KMS-11 (cell line): Measurements from ENCODE around the gene IL21R.

ENCODE experiments used
- H2AFZ ChIP-seq: fragments of 200-600 bp; sonication (generic); 2 replicates; pipeline ENCODE4 v1.6.1; 2016; ENCODE audit warnings: antibody characterized with exemption, mixed run types, low read depth
- H3K27ac ChIP-seq: fragments of 200-600 bp; sonication (generic); 2 replicates; pipeline ENCODE4 v1.6.1; 2016; ENCODE audit warnings: mild to moderate bottlenecking, mixed run types
- H3K27me3 ChIP-seq: fragments of 200-600 bp; sonication (generic); 2 replicates; pipeline ENCODE4 v1.6.1; 2017; ENCODE audit warnings: mild to moderate bottlenecking, low read depth, mixed run types, moderate library complexity; ENCODE audit not compliant: insufficient read depth
- H3K36me3 ChIP-seq: fragments of 200-600 bp; sonication (generic); 2 replicates; pipeline ENCODE4 v1.6.1; 2017; ENCODE audit warnings: mild to moderate bottlenecking, mixed run types; ENCODE audit not compliant: insufficient read depth
- H3K4me1 ChIP-seq: fragments of 200-600 bp; sonication (generic); 2 replicates; pipeline ENCODE4 v1.6.1; 2016; ENCODE audit warnings: mild to moderate bottlenecking, low read depth, mixed run types; ENCODE audit not compliant: poor library complexity, severe bottlenecking
- H3K4me2 ChIP-seq: fragments of 200-600 bp; sonication (generic); 2 replicates; pipeline ENCODE4 v1.7.0; 2016; ENCODE audit warnings: mild to moderate bottlenecking, mixed run types
- H3K4me3 ChIP-seq: fragments of 200-600 bp; sonication (generic); IDR thresholded peaks from 2 replicates; pipeline ENCODE4 v1.6.1; 2017; ENCODE audit warnings: low read depth, low read length, mixed read lengths; ENCODE audit not compliant: insufficient read depth
- H3K79me2 ChIP-seq: fragments of 200-600 bp; sonication (generic); 2 replicates; pipeline ENCODE4 v1.6.1; 2016; ENCODE audit warnings: low read depth, mixed run types; ENCODE audit not compliant: insufficient read depth
- H3K9ac ChIP-seq: fragments of 200-600 bp; sonication (generic); 2 replicates; pipeline ENCODE4 v1.6.1; 2016; ENCODE audit warnings: mild to moderate bottlenecking, mixed run types
- H4K20me1 ChIP-seq: fragments of 200-600 bp; sonication (generic); 2 replicates; pipeline ENCODE4 v1.6.1; 2016; ENCODE audit warnings: mild to moderate bottlenecking, mixed run types; ENCODE audit not compliant: insufficient read depth
- CTCF ChIP-seq: fragments of 200-600 bp; sonication (generic); conservative IDR thresholded peaks from 2 replicates; pipeline ENCODE4 v1.6.1; 2017; ENCODE audit warnings: low read depth, mild to moderate bottlenecking, antibody characterized with exemption, low read length, moderate library complexity, mixed read lengths

The IL21R gene

DNA sequence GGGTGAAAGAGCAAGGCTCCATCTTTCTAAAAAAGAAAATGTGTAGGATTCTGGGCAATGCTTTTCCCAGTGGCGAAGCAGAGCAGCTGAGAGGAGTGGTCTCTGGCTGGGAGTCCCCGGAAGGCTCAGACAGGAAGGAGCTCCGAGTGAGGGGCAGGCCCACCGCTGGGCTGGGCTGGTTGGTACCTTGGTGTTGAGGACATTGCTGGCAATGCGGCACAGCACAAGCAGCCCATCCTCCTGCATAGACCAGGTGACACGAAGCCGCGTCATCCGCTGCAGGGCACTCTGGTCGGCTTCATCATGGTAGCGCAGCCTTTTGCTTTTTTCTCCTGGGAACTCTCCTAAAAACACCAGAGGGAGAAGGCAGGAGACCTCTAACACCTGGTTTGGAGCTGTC lies 83.8 kb downstream of the IL21R start:
- no peak overlapping the region for H3K27ac ChIP-seq
- no peak overlapping the region for H2AFZ ChIP-seq
- H3K9ac ChIP-seq, result no peak overlapping the region
- peaks cover 4% of the 10 kb centered on the region; the same call in 1 of the 2 replicates for H3K36me3 ChIP-seq
- H3K4me1 ChIP-seq, result no peaks in the 10 kb centered on the region
- no peak overlapping the region for H3K4me2 ChIP-seq
- no peak for TF ChIP-seq CTCF
- no peaks in the 10 kb centered on the region for H3K27me3 ChIP-seq
- H4K20me1 ChIP-seq, result no peaks in the 10 kb centered on the region
- no peak overlapping the region for H3K4me3 ChIP-seq
- H3K79me2 ChIP-seq, result no peaks in the 10 kb centered on the region

DNA sequence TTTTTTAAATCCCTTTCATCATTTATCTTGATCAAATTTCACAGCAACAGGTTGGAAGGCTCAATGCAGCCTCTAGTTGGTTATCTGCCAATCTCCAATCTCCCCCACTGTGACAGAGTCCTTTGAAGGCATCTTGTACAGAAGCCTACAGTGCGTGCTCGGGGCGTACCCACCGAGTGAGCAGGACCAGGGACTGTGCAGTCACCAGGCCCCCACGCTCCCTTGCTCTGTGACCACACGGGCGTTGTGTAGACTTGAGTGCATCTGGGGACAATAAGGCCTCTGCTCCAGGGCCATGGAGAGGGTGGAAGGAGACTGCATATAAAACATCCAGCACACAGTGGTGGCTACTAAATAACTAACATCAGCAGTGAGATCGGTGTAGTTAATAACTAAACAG lies 84.4 kb downstream of the IL21R start:
- peaks cover 4% of the 10 kb centered on the region; the same call in 1 of the 2 replicates for H3K36me3 ChIP-seq
- no peak overlapping the region for H3K9ac ChIP-seq
- H2AFZ ChIP-seq, result no peak overlapping the region
- no peaks in the 10 kb centered on the region for H4K20me1 ChIP-seq
- H3K4me1 ChIP-seq, result no peaks in the 10 kb centered on the region
- H3K4me2 ChIP-seq, result no peak overlapping the region
- no peak for TF ChIP-seq CTCF
- H3K79me2 ChIP-seq, result no peaks in the 10 kb centered on the region
- no peak overlapping the region for H3K4me3 ChIP-seq
- no peak overlapping the region for H3K27ac ChIP-seq
- no peaks in the 10 kb centered on the region for H3K27me3 ChIP-seq

DNA sequence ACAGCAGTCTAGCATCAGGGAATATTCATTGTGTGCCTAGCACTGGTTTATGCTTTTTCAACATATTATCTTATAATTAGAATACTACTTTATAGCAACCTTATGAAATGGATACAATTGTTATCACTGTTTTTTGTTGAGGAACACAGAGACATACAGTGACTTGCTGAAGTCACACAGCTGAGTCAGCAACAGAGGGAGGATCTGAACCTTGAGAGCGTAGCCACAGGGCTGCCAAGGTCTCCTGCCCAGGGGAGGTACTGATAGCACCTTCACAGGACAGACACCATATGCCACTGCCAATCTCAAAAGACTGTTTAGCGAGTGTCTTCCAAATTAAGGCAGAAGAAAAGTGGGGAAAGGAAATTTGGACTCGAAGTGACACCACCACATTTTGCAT lies 84.8 kb downstream of the IL21R start:
- Histone ChIP-seq H2AFZ (no peak overlapping the region), H3K27me3 (no peaks in the 10 kb centered on the region), H3K27ac (no peak overlapping the region), H3K9ac (no peak overlapping the region), H4K20me1 (no peaks in the 10 kb centered on the region), H3K4me3 (no peak overlapping the region), H3K4me2 (no peak overlapping the region), H3K36me3 (peaks cover 4% of the 10 kb centered on the region; the same call in 1 of the 2 replicates), H3K4me1 (no peaks in the 10 kb centered on the region), H3K79me2 (no peaks in the 10 kb centered on the region)
- no peak for TF ChIP-seq CTCF

DNA sequence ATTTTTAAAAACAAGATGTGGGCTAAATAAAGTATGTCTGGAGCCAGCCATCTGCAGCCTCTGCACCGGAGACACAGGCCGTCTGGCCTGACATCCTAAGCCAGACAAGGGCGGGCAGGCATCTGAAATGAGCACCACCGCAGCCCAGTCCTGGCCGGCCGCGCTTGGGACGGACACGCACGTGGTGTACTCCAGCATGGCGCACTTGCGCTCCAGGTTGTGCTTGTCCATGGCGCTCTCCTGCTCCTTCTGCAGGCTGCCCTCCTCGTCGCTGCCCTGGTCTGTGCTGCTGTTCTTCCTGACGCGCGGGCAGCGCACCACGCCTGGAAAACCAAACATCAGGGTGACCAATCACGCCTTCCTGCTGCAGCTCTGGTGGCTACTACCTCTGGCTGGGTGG lies 87.4 kb downstream of the IL21R start:
- Histone ChIP-seq H3K4me1 (no peaks in the 10 kb centered on the region), H4K20me1 (no peaks in the 10 kb centered on the region), H3K4me2 (no peak overlapping the region), H3K79me2 (no peaks in the 10 kb centered on the region), H3K27me3 (no peaks in the 10 kb centered on the region), H3K4me3 (no peak overlapping the region), H3K36me3 (peaks cover 4% of the 10 kb centered on the region; the same call in 1 of the 2 replicates), H3K27ac (no peak overlapping the region), H3K9ac (no peak overlapping the region), H2AFZ (no peak overlapping the region)
- TF ChIP-seq CTCF, result no peak
